AG04449 (cell line): Measurements from ENCODE around the gene MMS22L.

Source experiments
- CTCF ChIA-PET: fragments of 350-600 bp; formaldehyde crosslinking; extraction: SDS; loops from one replicate; lab custom pipeline; 2021; ENCODE audit warnings: antibody characterized with exemption; lab: Yijun Ruan, JAX
- POLR2A ChIA-PET: fragments of 400-600, 350-600 bp; formaldehyde crosslinking; extraction: SDS; loops from one replicate; lab custom pipeline; 2020; ENCODE audit warnings: antibody characterized with exemption, inconsistent platforms; lab: Yijun Ruan, JAX
- DNase-seq: peaks from one replicate; pipeline ENCODE4 v3.0.0-alpha.2; 2010; ENCODE audit warnings: low read depth, low spot score
- H3K4me3 ChIP-seq: 2 replicates; pipeline ENCODE4 v1.5.1; 2011; ENCODE audit warnings: low read depth, mild to moderate bottlenecking, control low read depth, low read length
- TF ChIP-seq, protein P1 (sequence below): IDR thresholded peaks from one replicate; pipeline ENCODE4 v1.5.1; 2011; ENCODE audit warnings: mild to moderate bottlenecking, moderate library complexity, low read length, control low read depth, inconsistent platforms; ENCODE audit not compliant: insufficient read depth; ENCODE audit errors: missing control alignments

Gene MMS22L

DNA sequence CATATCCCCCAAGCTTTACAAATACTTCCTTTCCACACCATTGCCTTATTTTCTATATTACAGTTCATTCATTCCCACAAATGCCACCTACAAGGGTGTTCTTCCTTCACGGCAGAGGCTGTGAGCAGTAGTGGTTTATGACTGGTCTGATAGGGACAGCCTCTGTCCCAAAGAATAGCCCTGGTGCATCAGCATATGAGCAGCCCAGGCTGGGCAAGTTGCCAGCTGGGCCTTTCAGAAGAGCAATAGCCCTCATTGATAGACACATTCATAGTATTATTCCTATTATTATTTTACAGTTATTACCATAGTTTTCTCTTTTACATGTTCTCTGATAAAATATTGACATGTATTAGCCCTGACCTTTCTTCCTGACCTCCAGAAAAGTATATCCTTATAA, 149.9 kb downstream of the MMS22L start:
- ChIA-PET POLR2A (no interaction called here), CTCF (interaction anchor here (1.0 kb wide), 1 partner anchor 20 kb away, joined by 3 read pairs; no protein-coding TSS in a partner anchor)
- TF ChIP-seq, protein P1, sequence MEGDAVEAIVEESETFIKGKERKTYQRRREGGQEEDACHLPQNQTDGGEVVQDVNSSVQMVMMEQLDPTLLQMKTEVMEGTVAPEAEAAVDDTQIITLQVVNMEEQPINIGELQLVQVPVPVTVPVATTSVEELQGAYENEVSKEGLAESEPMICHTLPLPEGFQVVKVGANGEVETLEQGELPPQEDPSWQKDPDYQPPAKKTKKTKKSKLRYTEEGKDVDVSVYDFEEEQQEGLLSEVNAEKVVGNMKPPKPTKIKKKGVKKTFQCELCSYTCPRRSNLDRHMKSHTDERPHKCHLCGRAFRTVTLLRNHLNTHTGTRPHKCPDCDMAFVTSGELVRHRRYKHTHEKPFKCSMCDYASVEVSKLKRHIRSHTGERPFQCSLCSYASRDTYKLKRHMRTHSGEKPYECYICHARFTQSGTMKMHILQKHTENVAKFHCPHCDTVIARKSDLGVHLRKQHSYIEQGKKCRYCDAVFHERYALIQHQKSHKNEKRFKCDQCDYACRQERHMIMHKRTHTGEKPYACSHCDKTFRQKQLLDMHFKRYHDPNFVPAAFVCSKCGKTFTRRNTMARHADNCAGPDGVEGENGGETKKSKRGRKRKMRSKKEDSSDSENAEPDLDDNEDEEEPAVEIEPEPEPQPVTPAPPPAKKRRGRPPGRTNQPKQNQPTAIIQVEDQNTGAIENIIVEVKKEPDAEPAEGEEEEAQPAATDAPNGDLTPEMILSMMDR: no peak
- H3K4me3 ChIP-seq: no peak overlapping the region
- no peak for DNase-seq

DNA sequence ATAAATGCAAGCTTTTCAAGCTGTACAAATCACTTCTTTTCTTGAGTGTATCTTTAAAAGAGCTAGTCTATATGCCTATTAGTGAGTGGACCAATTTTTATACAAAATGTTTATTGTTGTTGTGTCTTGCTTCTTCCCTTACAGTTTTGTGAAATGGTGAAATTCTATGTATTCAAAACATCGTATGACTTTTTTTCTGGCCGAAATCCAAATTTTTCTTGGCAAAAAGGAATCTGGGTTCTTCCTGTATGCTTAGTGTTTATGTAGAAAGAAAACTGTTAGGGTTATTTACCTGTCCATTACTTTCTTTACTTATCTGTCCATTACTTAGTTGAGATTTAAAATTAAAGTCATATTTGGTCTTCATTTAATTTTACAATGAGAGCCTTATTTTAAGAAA, 153.9 kb downstream of the MMS22L start:
- ChIA-PET CTCF (no interaction called here), POLR2A (no interaction called here)
- no peak for DNase-seq
- TF ChIP-seq, protein P1: no peak
- no peak overlapping the region for H3K4me3 ChIP-seq

DNA sequence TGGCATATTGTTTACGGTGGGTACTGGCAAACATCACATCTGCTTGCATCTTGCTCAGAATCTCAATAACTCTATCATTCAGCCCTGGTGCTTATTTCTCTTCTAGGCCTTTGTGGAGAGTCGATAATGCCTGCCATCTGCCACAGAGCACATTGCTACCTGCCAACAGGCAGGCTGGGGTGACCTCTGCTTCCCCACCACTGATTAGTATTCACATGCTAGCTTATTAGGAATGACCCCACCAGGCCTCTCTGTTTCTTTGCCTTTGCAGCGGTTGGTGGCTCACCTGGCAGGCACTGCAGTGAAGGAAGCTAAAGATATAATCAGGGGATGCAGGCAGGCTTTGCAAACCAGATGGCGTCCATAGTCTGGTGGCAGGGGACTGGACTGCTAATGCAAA, 154.5 kb downstream of the MMS22L start:
- ChIA-PET CTCF (no interaction called here), POLR2A (no interaction called here)
- H3K4me3 ChIP-seq: no peak overlapping the region
- no peak for DNase-seq
- TF ChIP-seq, protein P1: no peak

DNA sequence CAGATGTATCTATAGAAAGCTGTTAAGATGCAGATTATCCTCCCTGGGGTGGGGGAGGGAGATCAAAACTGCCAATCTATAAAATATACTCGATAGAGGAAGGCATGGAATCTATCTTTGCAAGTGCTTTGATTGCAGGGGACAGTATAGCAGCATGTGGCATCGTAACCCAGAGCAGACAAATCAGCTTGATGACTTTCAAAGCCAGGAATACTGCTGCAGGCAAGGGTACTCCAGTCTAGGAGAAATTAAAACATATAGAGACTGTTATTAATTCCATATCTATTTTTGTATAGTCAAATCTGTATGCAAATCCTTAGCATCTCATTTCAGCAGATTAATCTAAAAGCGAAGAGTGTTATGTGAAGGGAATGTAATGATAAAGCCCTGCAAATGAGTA, 159.4 kb downstream of the MMS22L start:
- TF ChIP-seq, protein P1: no peak
- no peak for DNase-seq
- ChIA-PET CTCF (no interaction called here), POLR2A (no interaction called here)
- H3K4me3 ChIP-seq: no peak overlapping the region

DNA sequence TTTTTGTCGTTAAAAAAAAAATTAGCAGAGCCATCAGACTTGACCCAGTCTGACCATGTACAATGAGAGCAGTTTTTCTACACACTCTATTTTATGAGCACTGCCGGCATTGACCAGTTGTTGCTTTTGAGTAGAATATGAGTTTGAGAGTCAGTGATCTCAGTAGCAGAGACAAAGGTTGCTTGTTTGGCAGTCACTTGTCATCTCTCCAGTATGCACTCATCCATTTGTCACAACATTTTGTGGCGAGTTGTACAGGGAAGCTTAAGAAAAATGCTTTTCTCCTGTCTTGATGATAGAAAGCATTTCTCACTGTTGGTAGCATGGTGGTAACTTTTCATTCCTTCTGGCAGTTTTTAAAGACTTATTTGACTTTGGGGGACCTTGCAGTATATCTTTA, 159.9 kb downstream of the MMS22L start:
- TF ChIP-seq, protein P1: no peak
- no peak for DNase-seq
- H3K4me3 ChIP-seq: no peak overlapping the region
- ChIA-PET CTCF (no interaction called here), POLR2A (no interaction called here)

DNA sequence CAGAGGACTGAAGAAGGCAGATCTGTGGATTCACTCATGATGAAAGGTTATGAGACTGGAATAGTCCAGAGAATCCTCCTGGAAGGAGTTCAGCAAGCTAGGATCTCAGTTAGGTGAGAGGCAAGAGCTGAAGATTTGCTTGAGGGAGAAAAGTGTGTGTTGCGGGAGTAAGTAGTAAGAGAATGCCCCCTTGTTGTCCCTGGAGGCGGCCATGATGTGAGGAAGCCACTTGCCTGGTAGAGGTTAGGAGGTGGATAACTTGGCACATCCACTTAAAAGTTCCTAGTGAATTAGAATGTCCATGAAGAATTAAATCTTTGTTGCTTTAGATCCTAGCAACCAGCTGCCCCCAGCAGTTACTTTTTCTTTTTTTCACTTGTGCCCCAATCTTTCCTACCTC, 162.5 kb downstream of the MMS22L start:
- ChIA-PET CTCF (no interaction called here), POLR2A (no interaction called here)
- no peak overlapping the region for H3K4me3 ChIP-seq
- DNase-seq: no peak
- TF ChIP-seq, protein P1: no peak
